Caco-2 (cell line): ENCODE measurements around the gene OR10A2. TPM values are rescaled to one million over a fixed set of nuclear protein-coding genes. Genes with fewer than 3 reads are reported as not detected.

Experiments used
- BruUV-seq: library from RNA; stranded (reverse); fragments of 400-500 nt; replicated peaks from 2 replicates; lab custom pipeline; 2021; lab: Mats Ljungman, UMichigan
- CTCF ChIA-PET: fragments of 300-600 bp; sonication (Branson Sonifier 250); formaldehyde crosslinking; loops from one replicate; lab custom pipeline; 2022; ENCODE audit warnings: antibody characterized with exemption; lab: Charles Lee
- POLR2A ChIA-PET: fragments of 300-600 bp; sonication (Branson Sonifier 250); formaldehyde crosslinking; loops from one replicate; lab custom pipeline; 2022; ENCODE audit warnings: antibody characterized with exemption; lab: Charles Lee
- DNase-seq, 2 experiments: peaks; one replicate each; pipeline versions ENCODE4 v3.0.0 to v3.0.0-alpha.2; 2020 to 2022
- H3K27me3 ChIP-seq: replicated peaks from 2 replicates; pipeline ENCODE4 v1.6.0; 2011; ENCODE audit warnings: low read length; ENCODE audit not compliant: control insufficient read depth, insufficient read depth
- H3K36me3 ChIP-seq: 2 replicates; pipeline ENCODE4 v1.5.1; 2011; ENCODE audit warnings: low read length; ENCODE audit not compliant: control insufficient read depth, insufficient read depth
- H3K4me1 ChIP-seq: fragments of 250-450 bp; sonication (Bioruptor Pico); 2 replicates; pipeline ENCODE4 v1.5.1; 2020; ENCODE audit warnings: mild to moderate bottlenecking
- H3K4me3 ChIP-seq: 2 replicates; pipeline ENCODE4 v1.5.1; 2011; ENCODE audit warnings: low read depth, mild to moderate bottlenecking, control low read depth, low read length
- H3K9me3 ChIP-seq: fragments of 250-450 bp; sonication (Bioruptor Pico); 2 replicates; pipeline ENCODE4 v1.5.1; 2020; ENCODE audit warnings: mild to moderate bottlenecking, moderate library complexity
- H3K27ac Mint-ChIP-seq: one replicate; pipeline ENCODE4 v1.8.0; 2022; ENCODE audit warnings: mixed read lengths; ENCODE audit not compliant: unreplicated experiment
- H3K27me3 Mint-ChIP-seq: one replicate; pipeline ENCODE4 v1.8.0; 2022; ENCODE audit warnings: mixed read lengths; ENCODE audit not compliant: insufficient read depth, unreplicated experiment
- H3K36me3 Mint-ChIP-seq: one replicate; pipeline ENCODE4 v1.8.0; 2022; ENCODE audit warnings: mild to moderate bottlenecking, mixed read lengths; ENCODE audit not compliant: insufficient read depth, unreplicated experiment
- H3K4me1 Mint-ChIP-seq: one replicate; pipeline ENCODE4 v1.8.0; 2022; ENCODE audit warnings: low read depth, mixed read lengths; ENCODE audit not compliant: unreplicated experiment
- H3K4me3 Mint-ChIP-seq: one replicate; pipeline ENCODE4 v1.8.0; 2022; ENCODE audit warnings: mild to moderate bottlenecking, moderate library complexity, mixed read lengths; ENCODE audit not compliant: unreplicated experiment
- H3K9me3 Mint-ChIP-seq: one replicate; pipeline ENCODE4 v1.8.0; 2022; ENCODE audit warnings: mixed read lengths; ENCODE audit not compliant: unreplicated experiment
- CTCF ChIP-seq, 2 experiments: fragments of 200-600 bp in 1 of 2; IDR thresholded peaks; 1 replicate in 1 of 2; 2 replicates in 1 of 2; pipeline versions ENCODE4 v1.5.1 to v1.8.0; 2011 to 2022; ENCODE audit warnings: antibody characterized with exemption in 1 of 2, control low read depth in 1 of 2, inconsistent platforms in 1 of 2, low read depth in 1 of 2, low read length in 1 of 2, mild to moderate bottlenecking in 1 of 2, moderate library complexity in 1 of 2; ENCODE audit not compliant: insufficient read depth in 1 of 2, severe bottlenecking in 1 of 2, unreplicated experiment in 1 of 2
- intact Hi-C: fragments of 100-400 bp; cut with micrococcal nuclease; formaldehyde crosslinking; loops from one replicate; pipeline ENCODE4 v1.10.0; 2022; ENCODE audit not compliant: unreplicated experiment
- total RNA-seq: library from RNA; stranded (reverse); gene quantifications from 2 replicates; pipeline ENCODE4 v1.2.3, GENCODE V29; 2022

Gene OR10A2
- total RNA-seq, 1 experiment from 2014 or later: not detected

- no peaks in the 10 kb centered on the region for H3K9me3 Mint-ChIP-seq
- intact Hi-C loops: no loop called here
- BruUV-seq: no TSS peak
- H3K4me3 ChIP-seq: no peak overlapping the region
- H3K4me3 Mint-ChIP-seq: no peak overlapping the region
- peaks cover 13% of the 10 kb centered on the region for H3K27me3 Mint-ChIP-seq
- no peaks in the 10 kb centered on the region for H3K36me3 ChIP-seq
- TF ChIP-seq CTCF (IDR thresholded peaks at IDR 0.05; ENCODE audit: insufficient read depth in 1 of 2, low read depth in 1 of 2, low read length in 1 of 2, severe bottlenecking in 1 of 2, unreplicated experiment in 1 of 2): no peak
- no peaks in the 10 kb centered on the region for H3K36me3 Mint-ChIP-seq
- DNase-seq: no peak
- POLR2A ChIA-PET: no interaction called here
- no peak overlapping the region for H3K27ac Mint-ChIP-seq
- no peaks in the 10 kb centered on the region for H3K4me1 Mint-ChIP-seq
- CTCF ChIA-PET: no interaction called here
- H3K4me1 ChIP-seq: 0 out of 2 replicates have a peak, but pooled peaks cover 2% of the 10 kb centered on the region
- no peaks in the 10 kb centered on the region for H3K27me3 ChIP-seq
- H3K9me3 ChIP-seq: no peaks in the 10 kb centered on the region
Measured at GRCh38 chr11:6871278-6871677, 8.4 kb downstream of the OR10A2 start.

- POLR2A ChIA-PET: no interaction called here
Measured at GRCh38 chr11:6875761-6876160, 12.9 kb downstream of the OR10A2 start.

GRCh38 chr11:6876325-6876724 is 13.5 kb downstream of the OR10A2 start, which contains the start of gene OR10A4:
Gene OR10A4, plus strand, starts transcription at chr11:6876625. Its CDS starts 23 bp downstream, at chr11:6876648.
- POLR2A ChIA-PET: no interaction called here
- Mint-ChIP-seq H3K36me3 (no peaks in the 10 kb centered on the region), H3K9me3 (no peaks in the 10 kb centered on the region), H3K27me3 (peaks cover 7% of the 10 kb centered on the region), H3K4me1 (no peaks in the 10 kb centered on the region), H3K27ac (no peak within 1 kb of the TSS), H3K4me3 (no peak within 1 kb of the TSS)
- DNase-seq: no peak
- no peak for TF ChIP-seq CTCF (IDR thresholded peaks at IDR 0.05; ENCODE audit: insufficient read depth in 1 of 2, low read depth in 1 of 2, low read length in 1 of 2, severe bottlenecking in 1 of 2, unreplicated experiment in 1 of 2)
- intact Hi-C loops: no loop called here
- CTCF ChIA-PET: no interaction called here
- Histone ChIP-seq H3K9me3 (no peaks in the 10 kb centered on the region), H3K27me3 (no peaks in the 10 kb centered on the region), H3K36me3 (no peaks in the 10 kb centered on the region), H3K4me3 (no peak within 1 kb of the TSS), H3K4me1 (no peaks in the 10 kb centered on the region)
- BruUV-seq: no TSS peak

More at GRCh38 chr11:6875761-6876160, 12.9 kb downstream of the OR10A2 start:
- Mint-ChIP-seq H3K4me1 (no peaks in the 10 kb centered on the region), H3K9me3 (no peaks in the 10 kb centered on the region), H3K27me3 (peaks cover 9% of the 10 kb centered on the region), H3K36me3 (no peaks in the 10 kb centered on the region), H3K4me3 (no peak overlapping the region), H3K27ac (no peak overlapping the region)
- Histone ChIP-seq H3K4me3 (no peak overlapping the region), H3K4me1 (no peaks in the 10 kb centered on the region), H3K27me3 (no peaks in the 10 kb centered on the region), H3K9me3 (no peaks in the 10 kb centered on the region), H3K36me3 (no peaks in the 10 kb centered on the region)
- CTCF ChIA-PET: no interaction called here
- DNase-seq: no peak
- TF ChIP-seq CTCF (IDR thresholded peaks at IDR 0.05; ENCODE audit: insufficient read depth in 1 of 2, low read depth in 1 of 2, low read length in 1 of 2, severe bottlenecking in 1 of 2, unreplicated experiment in 1 of 2): no peak
- intact Hi-C loops: no loop called here
- BruUV-seq: no TSS peak
